HK-2 (cell line): ENCODE results near the gene CFAP90.

Experiments
- DNase-seq: peaks from one replicate; pipeline ENCODE4 v3.0.0-alpha.2; 2018; ENCODE audit not compliant: unreplicated experiment

CFAP90 gene, protein sequence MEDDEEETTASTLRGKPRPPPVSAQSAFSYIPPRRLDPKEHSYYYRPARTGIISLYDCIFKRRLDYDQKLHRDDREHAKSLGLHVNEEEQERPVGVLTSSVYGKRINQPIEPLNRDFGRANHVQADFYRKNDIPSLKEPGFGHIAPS

DNA sequence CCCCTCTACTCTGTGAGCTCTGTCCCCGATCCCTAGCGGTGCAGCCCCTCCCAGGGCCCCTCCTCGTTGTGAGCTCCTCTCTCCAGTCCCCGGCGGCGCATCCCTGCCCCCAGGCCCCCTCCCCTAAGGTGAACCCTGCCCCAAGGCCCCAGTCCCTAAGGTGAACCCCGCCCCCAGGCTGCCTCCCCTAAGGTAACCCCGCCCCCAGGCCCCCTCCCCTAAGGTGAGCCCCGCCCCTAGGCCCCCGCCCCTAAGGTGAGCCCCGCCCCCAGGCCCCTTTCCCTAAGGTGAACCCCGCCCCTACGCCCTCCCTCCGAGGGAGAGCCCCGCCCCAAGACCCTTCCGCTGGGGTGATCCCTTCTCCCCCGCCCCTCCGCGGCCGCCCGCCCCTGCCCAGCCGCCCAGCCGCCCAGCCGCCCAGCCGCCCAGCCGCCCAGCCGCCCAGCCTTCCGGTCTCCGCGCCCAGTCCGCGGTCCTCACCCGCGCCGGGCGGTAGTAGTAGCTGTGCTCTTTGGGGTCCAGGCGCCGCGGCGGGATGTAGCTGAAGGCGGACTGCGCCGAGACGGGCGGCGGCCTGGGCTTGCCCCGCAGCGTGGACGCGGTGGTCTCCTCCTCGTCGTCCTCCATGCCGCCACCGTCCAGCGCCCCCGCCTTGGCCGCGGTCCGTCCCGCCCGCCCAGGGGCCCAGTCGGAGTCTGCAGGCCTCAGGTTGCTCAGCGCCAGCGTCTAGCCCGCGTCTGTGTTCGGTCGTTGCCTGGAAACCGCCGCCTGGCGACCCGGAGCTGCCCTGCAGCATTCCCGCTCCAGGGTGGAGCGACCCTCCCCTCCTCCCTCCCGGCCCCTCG is at the start of gene CFAP90:
CFAP90 (minus strand) TSS at position 739 of the 845 bp plus-strand sequence; CDS start at position 627, 112 bp downstream.
- DNase-seq = peak; percentile 25

DNA sequence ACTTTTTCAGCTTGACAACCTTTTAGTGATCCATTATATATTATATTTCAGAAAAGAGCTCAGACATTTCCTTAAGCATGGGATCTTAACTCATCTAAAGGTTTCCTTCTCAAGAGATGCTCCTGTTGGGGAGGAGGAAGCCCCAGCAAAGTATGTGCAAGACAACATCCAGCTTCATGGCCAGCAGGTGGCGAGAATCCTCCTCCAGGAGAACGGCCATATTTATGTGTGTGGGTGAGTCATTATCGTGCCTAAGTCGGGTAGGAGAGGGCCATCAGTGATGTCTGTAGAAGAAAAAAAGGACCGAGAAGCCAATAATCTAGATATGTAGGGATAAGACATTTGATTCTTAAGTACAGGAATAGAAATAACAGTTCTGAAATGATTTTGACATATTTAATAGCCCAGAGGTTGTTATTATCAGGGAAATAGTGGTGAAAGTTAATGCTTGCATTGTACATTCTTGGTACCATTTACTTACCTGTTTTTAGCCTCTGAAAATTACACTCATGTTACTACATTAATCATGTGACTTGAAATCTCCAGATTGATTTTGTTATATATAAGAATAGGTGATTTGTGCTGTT is 46.2 kb upstream of the CFAP90 start:
- no peak for DNase-seq

DNA sequence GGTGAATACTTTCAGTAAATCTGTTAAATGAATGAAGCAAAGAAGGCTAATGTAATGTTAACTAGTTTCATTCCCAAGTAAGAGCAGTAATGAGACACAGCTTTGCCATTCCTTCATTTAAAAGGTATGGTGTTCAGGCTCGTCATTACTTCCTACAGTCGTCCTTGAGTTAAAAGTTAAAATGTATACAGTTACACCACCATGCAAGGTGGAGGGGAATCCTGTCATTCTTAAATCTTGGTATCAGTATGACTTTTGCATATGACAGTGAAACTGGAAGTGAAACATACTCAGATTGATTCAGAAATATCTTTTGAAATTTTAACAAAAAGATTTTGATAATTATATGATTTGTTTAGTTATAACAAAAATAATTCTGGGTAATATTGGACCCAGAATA is 43.9 kb upstream of the CFAP90 start:
- no peak for DNase-seq

DNA sequence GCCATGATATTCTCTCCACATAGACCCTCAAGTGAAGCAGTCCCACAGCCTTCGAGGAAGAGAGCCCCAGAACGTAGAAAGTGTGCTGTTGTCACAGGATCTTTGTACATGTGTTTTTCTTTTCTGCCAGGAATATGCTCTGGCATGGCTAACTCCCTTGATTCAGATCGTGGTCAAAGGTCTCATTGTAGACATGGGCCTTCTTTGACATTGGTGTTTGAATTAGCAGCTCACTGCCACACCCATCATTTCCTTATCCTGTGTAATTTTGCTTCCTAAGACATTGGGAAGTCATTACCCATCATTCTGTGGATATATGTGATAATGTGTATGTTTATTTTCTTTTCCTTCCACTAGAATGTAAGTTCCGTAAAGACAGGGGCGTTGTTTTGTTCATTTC is 43.5 kb upstream of the CFAP90 start:
- no peak for DNase-seq

DNA sequence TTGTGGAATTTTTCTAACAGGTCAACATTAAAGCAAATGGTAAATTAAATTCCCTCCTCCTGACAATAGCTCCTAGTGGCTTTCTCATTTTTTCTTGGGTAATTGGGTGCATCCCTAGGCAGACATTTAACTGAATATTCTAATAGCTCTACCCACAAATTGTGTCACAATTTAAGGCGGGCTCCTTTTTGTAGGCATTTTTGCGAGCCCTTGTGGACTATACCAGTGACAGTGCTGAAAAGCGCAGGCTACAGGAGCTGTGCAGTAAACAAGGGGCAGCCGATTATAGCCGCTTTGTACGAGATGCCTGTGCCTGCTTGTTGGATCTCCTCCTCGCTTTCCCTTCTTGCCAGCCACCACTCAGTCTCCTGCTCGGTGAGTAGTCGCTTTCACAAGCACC is 38.0 kb upstream of the CFAP90 start:
- DNase-seq = no peak

DNA sequence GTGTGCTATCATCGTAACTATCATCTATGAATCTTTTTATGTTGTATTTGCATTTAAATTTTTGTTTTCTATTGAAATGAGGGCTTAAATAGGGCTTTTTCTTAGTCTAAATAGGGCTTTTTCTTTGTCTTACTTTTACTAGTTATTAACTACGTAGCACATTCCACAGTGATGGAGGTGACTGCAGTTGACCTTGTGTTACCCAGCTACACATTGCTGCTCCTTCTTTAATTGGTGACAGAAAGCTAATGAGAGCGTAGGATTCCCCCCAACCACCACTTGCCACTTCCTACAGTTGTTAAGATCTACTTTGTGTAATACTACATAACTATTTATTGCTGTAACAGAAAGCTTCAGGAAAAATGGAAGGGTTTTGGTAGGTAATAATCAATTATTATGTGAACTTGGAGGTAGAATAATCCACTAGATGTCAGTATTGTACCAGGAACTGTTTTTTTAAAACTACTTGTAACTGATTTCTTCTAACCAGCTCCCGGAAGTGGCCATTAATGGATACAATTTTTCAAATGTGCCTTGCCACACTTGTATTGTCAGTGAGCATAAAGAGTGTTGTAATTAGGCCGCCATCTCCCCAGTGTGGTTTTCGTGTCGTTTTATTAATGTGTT is 36.0 kb upstream of the CFAP90 start:
- DNase-seq = no peak

DNA sequence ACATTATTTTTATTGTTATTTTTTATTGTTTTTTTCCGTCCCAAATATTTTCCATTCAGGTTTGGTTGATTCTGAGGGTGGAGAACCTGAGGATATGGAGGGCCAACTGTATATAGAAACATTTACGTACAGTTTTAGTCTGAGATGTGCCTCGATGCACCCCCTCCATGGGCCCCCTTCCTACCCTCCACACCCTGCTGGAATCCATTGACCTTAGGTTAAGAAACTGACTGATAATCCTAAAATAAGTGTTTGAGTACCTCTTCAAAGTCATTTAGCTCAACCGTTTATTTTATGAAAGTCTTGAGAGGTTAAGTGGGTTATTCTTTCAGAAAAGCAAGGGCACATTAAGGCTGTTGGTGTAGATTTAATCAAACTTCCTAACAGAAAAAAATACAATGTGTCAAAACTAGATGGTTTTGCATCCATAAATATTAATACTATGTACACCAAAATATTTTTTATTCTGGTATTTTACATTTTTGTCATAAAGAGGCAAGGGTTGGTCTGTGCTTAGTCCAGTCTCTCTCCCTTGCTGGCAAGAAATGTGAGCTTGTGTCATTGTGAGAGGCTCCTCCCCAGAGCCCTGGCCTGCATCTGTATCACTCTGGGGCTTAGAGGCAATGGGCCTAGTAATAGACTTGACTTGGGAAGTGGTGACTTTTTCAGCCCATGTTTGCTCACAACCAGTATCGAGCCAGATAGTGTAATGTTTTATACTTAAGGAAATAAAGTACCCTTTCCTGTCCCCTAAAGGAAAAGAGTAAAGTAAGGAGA is 33.7 kb upstream of the CFAP90 start:
- DNase-seq = no peak

DNA sequence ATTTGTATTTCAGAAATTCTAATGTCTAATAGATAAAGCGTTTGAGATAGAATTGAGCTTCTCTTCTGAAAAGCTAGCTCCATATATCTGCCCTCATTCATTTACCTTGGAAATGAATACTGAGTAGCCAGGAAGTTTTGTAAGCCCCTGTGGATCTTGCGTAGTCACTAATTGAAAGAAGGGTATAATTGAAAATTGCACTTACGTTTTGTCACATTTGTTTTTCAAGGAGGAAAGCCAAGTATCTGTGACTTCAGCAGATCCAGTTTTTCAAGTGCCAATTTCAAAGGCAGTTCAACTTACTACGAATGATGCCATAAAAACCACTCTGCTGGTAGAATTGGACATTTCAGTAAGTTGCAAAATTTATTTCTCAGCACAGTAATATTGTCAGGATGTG is 32.0 kb upstream of the CFAP90 start:
- no peak for DNase-seq

DNA sequence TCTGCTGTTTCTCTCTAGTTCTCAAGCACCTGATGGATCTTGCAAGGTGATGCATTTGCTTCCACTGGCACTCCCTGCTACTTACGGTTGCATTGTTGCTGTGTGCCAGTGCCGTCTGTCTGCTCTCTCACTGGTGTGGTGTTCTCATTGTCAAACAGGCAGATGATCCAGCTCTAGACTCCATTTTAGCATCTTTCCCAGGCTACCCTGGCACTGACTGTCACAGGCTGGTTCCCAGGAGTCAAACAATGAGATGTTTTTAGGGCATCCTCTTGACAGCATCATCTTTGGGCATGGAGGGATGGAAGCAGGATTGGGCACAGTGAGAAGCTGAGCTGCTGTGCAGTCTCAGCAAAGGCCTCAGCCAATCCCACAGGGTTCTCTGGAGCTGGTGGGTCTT is 30.9 kb upstream of the CFAP90 start:
- DNase-seq = no peak

DNA sequence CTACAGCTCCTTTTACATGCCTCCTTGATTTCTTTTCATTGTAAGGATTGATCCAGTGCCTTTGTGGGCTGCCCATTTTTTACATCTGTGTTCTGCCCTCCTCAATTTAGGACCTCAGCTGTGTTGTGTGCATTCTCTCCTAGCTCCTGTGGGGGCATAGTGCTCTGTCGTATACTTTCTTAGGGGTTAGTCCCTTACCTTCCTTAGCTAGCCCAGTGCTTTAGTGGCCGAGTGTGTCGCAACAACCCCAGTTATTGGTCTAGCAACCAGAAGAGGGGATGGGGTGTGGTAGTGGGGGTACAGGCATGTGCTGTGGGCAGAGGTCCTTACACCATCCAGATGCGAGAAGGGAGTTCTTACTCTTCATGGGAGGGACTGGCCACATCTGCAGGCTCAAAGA is 30.2 kb upstream of the CFAP90 start:
- no peak for DNase-seq

DNA sequence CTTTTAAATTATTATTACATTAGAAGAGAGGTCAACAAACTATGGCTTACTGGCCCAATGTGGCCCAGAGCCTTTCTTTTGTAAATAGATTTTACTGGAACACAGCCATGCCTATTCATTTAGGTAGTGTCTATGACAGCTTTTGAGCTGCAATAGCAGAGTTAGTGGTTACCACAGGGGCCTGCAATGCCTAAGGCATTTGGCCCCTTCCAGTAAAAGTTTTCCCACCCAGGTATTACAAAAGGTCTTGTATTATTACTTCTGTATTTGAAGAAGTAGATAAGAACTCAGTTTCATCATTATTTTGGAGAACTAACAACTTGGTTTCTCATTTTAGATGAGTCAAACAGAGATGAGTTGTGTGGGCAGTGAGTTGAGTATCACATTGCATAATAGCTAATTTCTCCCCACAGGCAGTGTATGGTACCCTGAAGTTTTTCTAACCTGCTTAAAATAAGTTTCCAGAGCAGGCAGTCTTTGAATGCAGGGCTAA is 27.5 kb upstream of the CFAP90 start:
- DNase-seq = no peak

DNA sequence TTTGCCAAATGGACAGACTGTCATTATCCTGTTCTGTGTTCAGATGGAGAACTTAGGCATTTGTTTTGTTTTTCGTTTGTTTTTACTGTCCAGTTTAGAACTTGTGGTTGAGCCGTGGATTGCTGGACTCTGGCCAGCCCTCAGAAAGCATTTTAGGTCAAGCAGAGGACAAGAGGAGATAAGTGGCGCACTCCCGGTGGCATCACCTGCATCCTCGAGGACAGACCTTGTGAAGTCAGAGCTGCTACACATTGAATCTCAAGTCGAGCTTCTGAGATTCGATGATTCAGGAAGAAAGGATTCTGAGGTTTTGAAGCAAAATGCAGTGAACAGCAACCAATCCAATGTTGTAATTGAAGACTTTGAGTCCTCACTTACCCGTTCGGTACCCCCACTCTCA is 26.9 kb upstream of the CFAP90 start:
- DNase-seq = no peak

DNA sequence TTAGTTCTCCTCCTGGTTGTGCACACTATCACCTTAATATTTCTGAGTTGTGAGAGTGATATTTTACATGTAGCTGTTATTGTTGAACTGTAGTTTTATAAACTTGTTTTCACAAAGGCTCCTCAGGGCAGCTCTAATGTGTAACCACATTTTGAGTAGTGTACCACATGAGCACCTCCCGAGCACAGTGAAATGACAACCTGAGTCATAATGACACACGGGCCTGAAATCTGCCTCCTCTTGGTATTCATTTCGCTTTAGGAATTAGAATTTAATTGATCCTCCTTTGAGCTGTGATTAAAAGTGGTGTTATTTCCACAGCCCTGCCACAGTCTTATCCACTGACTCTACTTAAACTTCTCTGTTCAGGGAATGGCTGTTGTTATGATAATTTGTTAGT is 25.9 kb upstream of the CFAP90 start:
- DNase-seq = no peak

DNA sequence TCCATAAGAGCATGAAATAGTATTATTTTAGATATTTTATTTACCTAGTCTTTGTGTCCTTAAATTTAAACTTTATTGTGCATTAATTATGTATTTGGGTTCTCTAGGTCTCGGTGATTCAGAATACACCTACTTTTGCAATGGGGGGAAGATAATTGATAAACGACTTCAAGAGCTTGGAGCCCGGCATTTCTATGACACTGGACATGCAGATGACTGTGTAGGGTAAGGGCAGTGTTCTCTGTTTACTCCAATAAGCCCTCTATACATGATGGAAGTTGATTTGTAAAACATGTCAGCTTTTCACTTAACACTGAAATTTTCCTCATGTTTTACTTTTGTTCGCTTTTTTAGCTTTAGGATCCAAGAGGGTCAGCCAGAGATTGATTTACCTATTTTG is 24.2 kb upstream of the CFAP90 start:
- DNase-seq = no peak

DNA sequence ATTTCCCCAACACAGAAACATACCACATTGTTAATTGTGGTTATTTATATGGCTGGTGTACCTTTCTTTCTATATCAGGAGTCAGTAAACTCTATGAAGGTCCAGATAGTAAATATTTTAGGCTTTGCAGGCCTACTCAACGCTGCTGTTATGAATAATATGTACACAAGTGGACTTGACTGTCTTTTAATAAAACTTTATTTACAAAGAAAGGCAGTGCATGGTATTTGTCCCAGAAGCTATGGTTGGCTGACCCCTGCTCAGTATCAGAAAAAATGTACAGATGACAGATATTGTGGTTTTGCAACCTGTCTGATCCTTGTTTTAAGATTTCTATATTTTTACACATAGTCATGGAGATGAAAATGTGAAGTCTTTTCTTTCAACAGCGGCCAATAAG is 23.7 kb upstream of the CFAP90 start:
- no peak for DNase-seq

DNA sequence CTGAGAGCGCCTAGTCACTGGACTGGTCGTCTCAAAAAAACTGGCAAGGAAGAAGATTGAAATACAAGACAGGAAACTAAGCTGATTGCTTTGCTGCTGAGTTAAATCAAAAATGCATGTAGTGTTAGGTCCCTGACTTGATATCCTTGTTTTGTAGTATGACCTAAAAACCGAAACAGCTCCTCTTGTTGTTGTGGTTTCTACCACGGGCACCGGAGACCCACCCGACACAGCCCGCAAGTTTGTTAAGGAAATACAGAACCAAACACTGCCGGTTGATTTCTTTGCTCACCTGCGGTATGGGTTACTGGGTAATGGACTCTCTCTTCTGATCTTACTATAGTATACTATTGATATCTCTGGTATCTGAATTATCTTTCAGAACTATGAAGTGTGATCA is 22.3 kb upstream of the CFAP90 start:
- DNase-seq = no peak

DNA sequence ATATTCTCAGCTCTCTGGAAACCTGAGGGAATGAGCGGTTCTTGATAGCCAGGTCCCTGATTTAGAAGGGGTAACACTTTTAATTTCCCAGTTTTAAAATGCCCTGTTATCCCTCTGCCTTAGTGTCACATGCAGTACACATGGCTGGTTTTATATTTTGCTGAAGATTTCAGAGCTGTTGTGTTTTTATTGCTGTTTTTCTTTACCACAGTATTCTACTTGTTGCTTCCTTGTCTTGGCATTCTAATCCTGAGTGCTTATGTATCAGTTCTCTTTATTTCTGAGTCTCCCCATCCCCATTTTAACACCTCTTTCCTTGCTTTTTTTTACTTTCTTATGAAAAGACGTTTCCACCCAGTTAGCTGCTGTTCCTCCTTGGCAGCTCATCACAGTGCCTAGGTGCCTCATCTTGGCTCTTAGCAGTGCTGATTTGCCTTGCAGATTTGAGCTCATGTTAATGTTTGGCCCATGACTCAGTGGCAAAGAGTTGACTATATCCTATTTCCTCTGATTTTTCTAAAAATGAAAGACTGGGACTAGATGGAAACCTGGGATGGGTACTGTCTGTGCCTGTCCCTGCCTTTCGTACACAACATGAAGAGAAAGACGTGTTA is 21.7 kb upstream of the CFAP90 start:
- no peak for DNase-seq

DNA sequence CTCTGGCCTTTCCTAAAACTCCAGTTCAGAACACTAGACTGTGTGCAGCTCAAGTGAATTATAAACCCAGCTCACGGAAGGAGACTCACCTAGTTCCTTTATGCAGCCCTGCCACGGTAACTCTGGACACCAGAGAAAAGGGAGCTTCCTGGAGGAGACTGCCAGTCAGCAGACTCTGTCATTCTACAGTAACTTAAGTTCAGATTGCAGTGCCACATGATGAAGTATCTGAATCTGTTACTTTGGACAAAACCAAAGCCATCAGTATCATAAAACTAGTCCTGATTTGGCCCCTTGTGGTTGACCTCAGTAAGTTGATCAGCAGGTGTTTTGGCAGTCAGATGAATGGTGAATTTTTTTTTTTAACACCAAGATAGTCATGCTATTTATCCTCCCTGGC is 20.7 kb upstream of the CFAP90 start:
- no peak for DNase-seq

DNA sequence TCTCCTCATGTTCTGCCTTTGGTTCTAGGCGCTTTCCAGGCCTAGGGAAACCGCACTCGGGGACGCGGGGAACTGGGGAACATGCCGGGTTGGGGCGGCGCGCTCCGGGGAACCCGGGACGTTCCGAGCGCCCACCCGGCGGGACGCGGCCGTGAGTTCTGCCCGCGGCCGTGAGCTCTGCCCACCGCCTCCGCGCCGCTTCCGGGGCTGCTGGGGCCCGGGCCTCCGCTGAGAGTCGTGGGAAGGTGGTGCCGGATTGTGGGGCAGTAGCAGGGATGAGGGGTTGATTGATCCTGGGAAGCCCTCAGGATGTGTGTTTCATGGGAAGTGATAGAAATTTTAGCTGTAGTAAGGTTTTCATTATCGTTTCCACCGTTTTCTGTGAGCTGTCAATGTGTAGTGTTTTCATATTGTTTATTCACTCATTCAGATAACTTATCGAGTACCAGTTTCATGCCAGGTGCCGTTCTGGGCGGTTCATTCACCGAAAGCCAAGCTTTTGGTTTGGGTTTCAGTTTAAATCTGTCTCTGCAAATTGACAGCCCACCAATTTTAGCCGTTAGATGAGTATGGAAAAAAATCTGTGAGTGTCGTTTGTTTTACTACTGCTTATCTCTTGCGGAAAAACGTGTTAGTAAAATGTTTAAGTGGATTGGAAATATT is 18.7 kb upstream of the CFAP90 start:
- DNase-seq = peak; percentile 23

DNA sequence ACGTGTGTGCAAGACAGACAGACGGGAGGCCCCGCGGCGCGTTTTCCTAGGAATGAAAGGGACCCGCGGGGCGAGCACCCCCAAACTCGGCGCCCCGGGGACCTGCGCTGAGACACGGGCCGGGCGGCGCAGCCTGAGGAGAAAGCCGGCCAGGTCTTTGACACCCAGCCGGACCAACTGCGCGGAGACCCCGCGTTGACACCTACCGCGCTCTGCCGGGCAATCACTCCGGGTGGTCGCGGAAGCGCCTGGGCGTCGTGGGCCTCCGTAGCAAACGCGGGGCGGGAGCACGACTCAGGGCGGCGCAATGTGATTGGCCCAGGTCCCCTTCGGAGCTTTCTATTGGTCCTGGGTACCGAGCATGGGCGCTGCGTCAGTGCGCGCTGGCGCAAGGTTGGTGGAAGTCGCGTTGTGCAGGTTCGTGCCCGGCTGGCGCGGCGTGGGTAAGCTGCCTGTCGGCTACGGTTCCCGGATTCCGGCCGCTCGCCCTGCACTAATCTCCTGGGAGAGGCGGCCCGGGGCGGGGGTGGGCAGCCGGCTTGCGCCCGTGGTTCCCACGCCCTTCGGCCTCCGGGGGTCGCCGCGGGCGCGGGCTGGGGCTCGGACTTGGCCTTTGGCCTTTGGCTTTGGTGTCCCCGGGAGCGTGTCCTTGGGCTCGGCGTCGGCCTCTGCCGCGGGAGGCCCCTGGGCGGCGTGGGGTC is 18.0 kb upstream of the CFAP90 start, which contains the start of the genes FASTKD3 and MTRR:
FASTKD3 (minus strand) TSS at position 259 of the 701 bp plus-strand sequence. CDS start 948 bp downstream, outside the sequence.
MTRR (plus strand) TSS at position 376 of the 701 bp plus-strand sequence. CDS start 1,647 bp downstream, outside the sequence.
- DNase-seq = peak; percentile 92
